ENCODE data around the gene ITPR2. TPM values are rescaled to one million over a fixed set of nuclear protein-coding genes. Genes with fewer than 3 reads are reported as not detected.

The ITPR2 gene
- total and polyA plus RNA-seq, 4 donors: 11.7 to 93.3 (median 35.4) TPM

GRCh38 chr12:26287671-26288381 lies 545.2 kb downstream of the ITPR2 start:
- no peak for DNase-seq (ENCODE audit: low spot score)

More at GRCh38 chr12:26287671-26288381, 545.2 kb downstream of the ITPR2 start:
- H3K27ac ChIP-seq (ENCODE audit: low read depth in 1 of 2, low read length in 2 of 2): no peak overlapping the region
- no peak overlapping the region for H3K4me3 ChIP-seq (ENCODE audit: low read depth in 1 of 3, low read length in 3 of 3)
- no peaks in the 10 kb centered on the region for H3K36me3 ChIP-seq (ENCODE audit: control insufficient read depth in 4 of 4, insufficient read depth in 3 of 4, low read depth in 1 of 4, low read length in 3 of 4)
- TF ChIP-seq JUND (IDR thresholded peaks at IDR 0.05) (no peak), RXRA (IDR thresholded peaks at IDR 0.05) (no peak), YY1 (IDR thresholded peaks at IDR 0.05) (no peak), ATF3 (IDR thresholded peaks at IDR 0.05) (no peak), HNF4A (conservative IDR thresholded peaks at IDR 0.05) (no peak)
- H3K4me1 ChIP-seq (ENCODE audit: control insufficient read depth in 4 of 4, insufficient read depth in 4 of 4, low read length in 3 of 4): peaks cover 0 to 3% (median 0%) of the 10 kb centered on the region in 4 donors
- 83% methylated on average over 14 of the region's 14 CpGs for WGBS
- no peak overlapping the region for H3K9ac ChIP-seq (ENCODE audit: low read depth in 1 of 2, low read length in 2 of 2)
- no peaks in the 10 kb centered on the region for H3K27me3 ChIP-seq (ENCODE audit: control insufficient read depth in 4 of 4, insufficient read depth in 4 of 4, low read length in 3 of 4)
- peaks cover 0 to 3% (median 1%) of the 10 kb centered on the region in 4 donors for H3K9me3 ChIP-seq (ENCODE audit: control insufficient read depth in 4 of 4, low read length in 3 of 4)

Small RNAs within 50 kb of the gene (small RNA-seq; reads per million reads assigned to genes)
- gene RNA5SP354: not detected

Other genes starting within 250 kb of the ITPR2 start
- gene INTS13, start 104.8 kb upstream of the ITPR2 start, total RNA-seq: 10 to 100 TPM; 12.7 to 19.7 TPM
- gene INTS13, start 104.8 kb upstream of the ITPR2 start, polyA plus RNA-seq: 1 to 10 TPM; 6.6 to 7.6 TPM
- 10 to 100 TPM; 35.5 to 76.0 TPM for gene FGFR1OP2, start 105.3 kb upstream of the ITPR2 start, total RNA-seq
- gene FGFR1OP2, start 105.3 kb upstream of the ITPR2 start, polyA plus RNA-seq: 10 to 100 TPM; 11.9 to 19.7 TPM
- gene TM7SF3, start 181.2 kb upstream of the ITPR2 start, total RNA-seq: 10 to 100 TPM; 54.3 to 60.8 TPM
- gene TM7SF3, start 181.2 kb upstream of the ITPR2 start, polyA plus RNA-seq: 10 to 100 TPM; 21.5 to 35.0 TPM
- gene MED21, start 189.4 kb upstream of the ITPR2 start, total RNA-seq: 10 to 100 TPM; 27.6 to 33.2 TPM
- gene MED21, start 189.4 kb upstream of the ITPR2 start, polyA plus RNA-seq: 10 to 100 TPM in 1 of 2 donors, 1 to 10 TPM in 1; 9.7 to 13.3 TPM
- gene C12orf71, start 249.4 kb upstream of the ITPR2 start, total RNA-seq: not detected
- not detected for gene C12orf71, start 249.4 kb upstream of the ITPR2 start, polyA plus RNA-seq